Chondrocyte (in vitro differentiated cells): ENCODE results near the gene NDUFS8. TPM values are rescaled to one million over a fixed set of nuclear protein-coding genes. Genes with fewer than 3 reads are reported as not detected.

Experiments
- DNase-seq: peaks from one replicate; pipeline ENCODE4 v3.0.0; 2021; ENCODE audit warnings: mixed read lengths, low spot score
- H3K27ac Mint-ChIP-seq: one replicate; pipeline ENCODE4 v1.8.0; 2021; ENCODE audit warnings: mild to moderate bottlenecking, moderate library complexity, mixed read lengths; ENCODE audit not compliant: unreplicated experiment
- H3K27me3 Mint-ChIP-seq: 2 replicates; pipeline ENCODE4 v1.8.0; 2021; ENCODE audit warnings: low read depth, mixed read lengths
- H3K36me3 Mint-ChIP-seq: 2 replicates; pipeline ENCODE4 v1.8.0; 2021; ENCODE audit warnings: low read depth, mixed read lengths
- H3K4me1 Mint-ChIP-seq: 2 replicates; pipeline ENCODE4 v1.8.0; 2021; ENCODE audit warnings: low read depth, mild to moderate bottlenecking, mixed read lengths
- H3K4me3 Mint-ChIP-seq: one replicate; pipeline ENCODE4 v1.8.0; 2021; ENCODE audit warnings: mild to moderate bottlenecking, moderate library complexity, mixed read lengths; ENCODE audit not compliant: unreplicated experiment
- H3K9me3 Mint-ChIP-seq: 2 replicates; pipeline ENCODE4 v1.8.0; 2021; ENCODE audit warnings: low read depth, mixed read lengths
- CTCF ChIP-seq: fragments of 200-600 bp; sonication (generic); IDR thresholded peaks from 2 replicates; pipeline ENCODE4 v1.5.0; 2021; ENCODE audit warnings: antibody characterized with exemption, mild to moderate bottlenecking, moderate library complexity
- total RNA-seq: library from RNA; stranded (reverse); gene quantifications from 3 replicates; pipeline ENCODE4 v1.2.1, GENCODE V29; 2021

NDUFS8 gene
- total RNA-seq, 1 donor from 2014 or later, result 140 TPM

GRCh38 chr11:67998150-67999045 is 32.1 kb upstream of the NDUFS8 start:
- no peaks in the 10 kb centered on the region for H3K36me3 Mint-ChIP-seq
- H3K4me1 Mint-ChIP-seq, result peaks cover 9% of the 10 kb centered on the region
- H3K27ac Mint-ChIP-seq, result no peak overlapping the region
- TF ChIP-seq CTCF, result no peak
- DNase-seq, result no peak
- no peaks in the 10 kb centered on the region for H3K27me3 Mint-ChIP-seq
- no peaks in the 10 kb centered on the region for H3K9me3 Mint-ChIP-seq
- no peak overlapping the region for H3K4me3 Mint-ChIP-seq

- Mint-ChIP-seq H3K9me3 (no peaks in the 10 kb centered on the region), H3K27ac (no peak overlapping the region), H3K4me1 (peaks cover 12% of the 10 kb centered on the region), H3K36me3 (no peaks in the 10 kb centered on the region), H3K4me3 (no peak overlapping the region), H3K27me3 (no peaks in the 10 kb centered on the region)
- no peak for TF ChIP-seq CTCF
- peak; percentile 79 for DNase-seq
These were observed 31.3 kb upstream of the NDUFS8 start for GRCh38 chr11:67999201-67999629.

- H3K27me3 Mint-ChIP-seq, result no peaks in the 10 kb centered on the region
- no peaks in the 10 kb centered on the region for H3K9me3 Mint-ChIP-seq
- DNase-seq, result peak; percentile 43
- no peak for TF ChIP-seq CTCF
- H3K4me1 Mint-ChIP-seq, result peaks cover 16% of the 10 kb centered on the region
- H3K27ac Mint-ChIP-seq, result no peak overlapping the region
- no peak overlapping the region for H3K4me3 Mint-ChIP-seq
- H3K36me3 Mint-ChIP-seq, result no peaks in the 10 kb centered on the region
These were observed 30.8 kb upstream of the NDUFS8 start for GRCh38 chr11:67999704-68000103.

GRCh38 chr11:68002575-68002937 is 27.9 kb upstream of the NDUFS8 start:
- Mint-ChIP-seq H3K27me3 (no peaks in the 10 kb centered on the region), H3K36me3 (no peaks in the 10 kb centered on the region), H3K4me1 (peaks cover 16% of the 10 kb centered on the region), H3K27ac (no peak overlapping the region), H3K9me3 (no peaks in the 10 kb centered on the region), H3K4me3 (peak overlapping the region; percentile 58)
- DNase-seq, result no peak
- TF ChIP-seq CTCF, result no peak

- H3K4me1 Mint-ChIP-seq, result peaks cover 16% of the 10 kb centered on the region
- DNase-seq, result no peak
- peak overlapping the region; percentile 58 for H3K4me3 Mint-ChIP-seq
- no peak for TF ChIP-seq CTCF
- no peaks in the 10 kb centered on the region for H3K9me3 Mint-ChIP-seq
- H3K36me3 Mint-ChIP-seq, result no peaks in the 10 kb centered on the region
- H3K27me3 Mint-ChIP-seq, result no peaks in the 10 kb centered on the region
- H3K27ac Mint-ChIP-seq, result no peak overlapping the region
These were observed 27.3 kb upstream of the NDUFS8 start for GRCh38 chr11:68002938-68003845.
